Liver (tissue), 9 donors: Measurements from ENCODE around the gene LRRTM4. TPM values are rescaled to one million over a fixed set of nuclear protein-coding genes. Genes with fewer than 3 reads are reported as not detected.

Experiments
- DNase-seq: peaks from one replicate; pipeline ENCODE4 v3.0.0-alpha.2; 2017; ENCODE audit warnings: low spot score
- H3K27ac ChIP-seq, 2 donors: one replicate each; pipeline ENCODE4 v1.7.0; 2013; ENCODE audit warnings: inconsistent platforms in 2 of 2, low read length in 2 of 2, control low read depth in 1 of 2, low read depth in 1 of 2, mild to moderate bottlenecking in 1 of 2
- H3K27me3 ChIP-seq, 4 donors: one replicate each; pipeline versions ENCODE4 v1.6.1 to v1.7.0; 2013; ENCODE audit warnings: low read length in 3 of 4, inconsistent platforms in 1 of 4, mild to moderate bottlenecking in 1 of 4, moderate library complexity in 1 of 4; ENCODE audit not compliant: control insufficient read depth in 4 of 4, insufficient read depth in 4 of 4
- H3K36me3 ChIP-seq, 4 donors: one replicate each; pipeline versions ENCODE4 v1.6.1 to v1.7.0; 2013; ENCODE audit warnings: low read length in 3 of 4, mild to moderate bottlenecking in 3 of 4, low read depth in 1 of 4, moderate library complexity in 1 of 4; ENCODE audit not compliant: control insufficient read depth in 4 of 4, insufficient read depth in 3 of 4
- H3K4me1 ChIP-seq, 4 donors: one replicate each; pipeline versions ENCODE4 v1.6.1 to v1.7.0; 2013; ENCODE audit warnings: low read length in 3 of 4, mild to moderate bottlenecking in 3 of 4, moderate library complexity in 1 of 4; ENCODE audit not compliant: control insufficient read depth in 4 of 4, insufficient read depth in 4 of 4
- H3K4me3 ChIP-seq, 3 donors: one replicate each; pipeline versions ENCODE4 v1.6.1 to v1.7.0; 2013; ENCODE audit warnings: low read length in 3 of 3, control low read depth in 1 of 3, low read depth in 1 of 3, mild to moderate bottlenecking in 1 of 3
- H3K9ac ChIP-seq, 2 donors: one replicate each; pipeline ENCODE4 v1.7.0; 2013; ENCODE audit warnings: low read length in 2 of 2, mild to moderate bottlenecking in 2 of 2, moderate library complexity in 2 of 2, control low read depth in 1 of 2, low read depth in 1 of 2
- H3K9me3 ChIP-seq, 4 donors: one replicate each; pipeline versions ENCODE4 v1.6.1 to v1.7.0; 2013; ENCODE audit warnings: low read length in 3 of 4; ENCODE audit not compliant: control insufficient read depth in 4 of 4
- ATF3 ChIP-seq: IDR thresholded peaks from 2 replicates; pipeline ENCODE4 v1.6.1; 2016; ENCODE audit warnings: antibody characterized with exemption
- CTCF ChIP-seq: fragments of 150-350 bp; IDR thresholded peaks from 2 replicates; pipeline ENCODE4 v1.5.1; 2017; ENCODE audit warnings: improper control_type of control experiment, low read depth, low read length; ENCODE audit not compliant: missing input control
- EGR1 ChIP-seq, 2 donors: IDR thresholded peaks; 2 replicates each; pipeline ENCODE4 v1.6.1; 2016 to 2018; ENCODE audit warnings: antibody characterized with exemption in 2 of 2, low read depth in 2 of 2
- FOXA2 ChIP-seq: IDR thresholded peaks from 2 replicates; pipeline ENCODE4 v1.6.1; 2016; ENCODE audit warnings: antibody characterized with exemption
- GABPA ChIP-seq, 2 donors: IDR thresholded peaks in 1 of 2; conservative IDR thresholded peaks in 1 of 2; 2 replicates each; pipeline ENCODE4 v1.6.1; 2016; ENCODE audit warnings: antibody characterized with exemption in 2 of 2, mild to moderate bottlenecking in 1 of 2, moderate library complexity in 1 of 2
- HNF4A ChIP-seq, 2 donors: conservative IDR thresholded peaks; 2 replicates each; pipeline ENCODE4 v1.6.1; 2016; ENCODE audit warnings: antibody characterized with exemption in 2 of 2, mild to moderate bottlenecking in 2 of 2
- HNF4G ChIP-seq: IDR thresholded peaks from 2 replicates; pipeline ENCODE4 v1.6.1; 2016; ENCODE audit warnings: antibody characterized with exemption
- JUND ChIP-seq, 2 donors: IDR thresholded peaks; 2 replicates each; pipeline ENCODE4 v1.6.1; 2016; ENCODE audit warnings: antibody characterized with exemption in 2 of 2
- NR2F2 ChIP-seq: IDR thresholded peaks from 2 replicates; pipeline ENCODE4 v1.6.1; 2016; ENCODE audit warnings: antibody characterized with exemption
- RAD21 ChIP-seq, 2 donors: IDR thresholded peaks; 2 replicates each; pipeline ENCODE4 v1.6.1; 2016; ENCODE audit warnings: antibody characterized with exemption in 2 of 2, mild to moderate bottlenecking in 2 of 2
- REST ChIP-seq: IDR thresholded peaks from 2 replicates; pipeline ENCODE4 v1.6.1; 2016; ENCODE audit warnings: antibody characterized with exemption, mild to moderate bottlenecking
- SP1 ChIP-seq: IDR thresholded peaks from 2 replicates; pipeline ENCODE4 v1.6.1; 2018; ENCODE audit warnings: antibody characterized with exemption, mild to moderate bottlenecking
- TAF1 ChIP-seq: conservative IDR thresholded peaks from 2 replicates; pipeline ENCODE4 v1.6.1; 2016; ENCODE audit warnings: antibody characterized with exemption, mild to moderate bottlenecking
- YY1 ChIP-seq: IDR thresholded peaks from 2 replicates; pipeline ENCODE4 v1.6.1; 2016; ENCODE audit warnings: antibody characterized with exemption, mild to moderate bottlenecking
- WGBS: extraction: QIAGEN DNeasy Blood & Tissue Kit; methylation state at CpG from one replicate; pipeline ENCODE4 v1.1.7; 2013; 5-methylcytosine and 5-hydroxymethylcytosine counted together
- polyA plus RNA-seq, 2 donors: library from polyadenylated mRNA; stranded (reverse) in 1 of 2; unstranded in 1 of 2; fragments of 200-250 nt in 1 of 2; fragments of >200 nt in 1 of 2; fragmentation: Nextera tagmentation in 1 of 2; extraction: Ambion mirVana in 1 of 2; gene quantifications; one replicate each; pipeline versions ENCODE4 v1.2.1 to v1.2.3, GENCODE V29; 2013 to 2015
- total RNA-seq, 2 donors: library from RNA; depleted of rRNA; stranded (reverse); fragments of >200 nt; gene quantifications; one replicate each; pipeline ENCODE4 v1.2.3, GENCODE V29; 2014
- donor health status: healthy.
- donor health status: healthy.
- donor health status: healthy.
- donor health status: healthy.
- donor health status: healthy.

The LRRTM4 gene
- total and polyA plus RNA-seq, 4 donors, result 0.06 to 0.09 (median 0.08) TPM; not detected in 1

- Histone ChIP-seq H3K4me1 (peaks cover 0 to 3% (median 1%) of the 10 kb centered on the region in 4 donors), H3K27me3 (no peaks in the 10 kb centered on the region), H3K9ac (no peak overlapping the region), H3K36me3 (no peaks in the 10 kb centered on the region), H3K9me3 (no peaks in the 10 kb centered on the region), H3K27ac (no peak overlapping the region), H3K4me3 (no peak overlapping the region)
- TF ChIP-seq ATF3, result no peak
- TF ChIP-seq FOXA2, result no peak
- no peak for TF ChIP-seq HNF4A (conservative IDR thresholded peaks at IDR 0.05)
- TF ChIP-seq NR2F2, result no peak
- no peak for TF ChIP-seq GABPA (IDR thresholded peaks at IDR 0.05 in 1 of 2, conservative IDR thresholded peaks at IDR 0.05 in 1 of 2)
- TF ChIP-seq RAD21 (IDR thresholded peaks at IDR 0.05), result no peak
- TF ChIP-seq JUND (IDR thresholded peaks at IDR 0.05), result no peak
- no peak for TF ChIP-seq EGR1 (IDR thresholded peaks at IDR 0.05; ENCODE audit: low read depth in 2 of 2)
- TF ChIP-seq SP1, result no peak
- TF ChIP-seq HNF4G, result no peak
- no peak for TF ChIP-seq TAF1
- TF ChIP-seq CTCF, result no peak
- TF ChIP-seq YY1, result no peak
- TF ChIP-seq REST, result no peak
- DNase-seq, result no peak
- 67% methylated on average over 1 of the region's 1 CpG for WGBS
Observed at GRCh38 chr2:77018219-77018618, 504.0 kb downstream of the LRRTM4 start.

GRCh38 chr2:77017355-77017745 lies 504.8 kb downstream of the LRRTM4 start:
- 63% methylated on average over 3 of the region's 3 CpGs for WGBS
- Histone ChIP-seq H3K4me3 (no peak overlapping the region), H3K4me1 (peaks cover 0 to 6% (median 3%) of the 10 kb centered on the region in 4 donors), H3K27ac (no peak overlapping the region), H3K9ac (no peak overlapping the region), H3K9me3 (no peaks in the 10 kb centered on the region), H3K36me3 (no peaks in the 10 kb centered on the region), H3K27me3 (no peaks in the 10 kb centered on the region)
- no peak for TF ChIP-seq ATF3
- DNase-seq, result no peak
